PFSK-1 (cell line): ENCODE results near the gene CNTFR.

Experiments
- POLR2AphosphoS5 ChIP-seq: IDR thresholded peaks from 2 replicates; pipeline ENCODE4 v1.6.1; 2012; ENCODE audit warnings: low read depth, mild to moderate bottlenecking, control low read depth, low read length, moderate library complexity
- SIN3A ChIP-seq: IDR thresholded peaks from 2 replicates; pipeline ENCODE4 v1.6.1; 2012; ENCODE audit warnings: mild to moderate bottlenecking, low read length, moderate library complexity, borderline replicate concordance; ENCODE audit not compliant: insufficient read depth
- TAF1 ChIP-seq: IDR thresholded peaks from 2 replicates; pipeline ENCODE4 v1.6.1; 2012; ENCODE audit warnings: low read length, control low read depth, borderline replicate concordance; ENCODE audit not compliant: insufficient read depth
- TF ChIP-seq, protein P1 (sequence below), 2 experiments: IDR thresholded peaks; 2 replicates each; pipeline versions ENCODE4 v1.6.1 to v1.8.0; 2011 to 2012; ENCODE audit warnings: low read depth in 2 of 2, low read length in 2 of 2, control low read depth in 1 of 2, inconsistent platforms in 1 of 2, mild to moderate bottlenecking in 1 of 2, moderate library complexity in 1 of 2; ENCODE audit not compliant: insufficient read depth in 1 of 2

DNA sequence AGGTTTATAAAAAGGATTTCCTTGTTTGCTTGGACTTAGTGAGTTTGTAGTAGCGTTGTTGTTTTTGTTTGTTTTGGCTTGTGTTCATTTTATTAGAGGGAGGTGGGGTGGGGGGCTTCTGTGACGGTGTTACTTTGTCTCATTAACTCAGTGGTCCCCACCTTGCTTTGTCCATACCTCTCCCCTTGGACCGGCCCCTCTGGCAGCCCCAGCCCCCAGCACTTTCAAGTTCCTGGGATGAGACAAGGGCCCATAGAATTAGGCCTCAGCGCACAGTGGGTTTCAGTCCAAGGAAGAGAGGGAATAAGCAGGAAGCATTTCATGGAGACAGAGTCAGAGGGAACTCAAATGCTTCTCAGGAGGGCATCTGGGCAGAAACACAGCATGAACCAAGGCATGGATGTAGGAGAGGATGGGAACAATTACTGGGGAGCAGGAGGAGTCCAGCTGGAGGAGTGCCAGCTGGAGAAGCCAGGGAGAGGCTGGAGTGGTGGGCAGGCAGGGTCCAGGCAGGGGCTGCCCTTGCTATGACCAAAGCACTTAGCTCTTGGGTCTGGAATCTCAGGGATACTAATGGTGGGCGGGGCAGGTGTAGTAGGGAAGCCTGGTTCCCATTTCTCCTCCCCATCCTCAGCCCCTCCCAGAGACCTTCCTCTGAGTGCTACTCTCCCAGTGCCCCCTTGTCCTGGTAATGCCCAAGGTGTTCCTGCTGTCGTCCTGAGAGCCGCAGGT is 43.3 kb downstream of the CNTFR start:
- TF ChIP-seq POLR2AphosphoS5 (no peak), SIN3A (no peak), TAF1 (no peak)
- TF ChIP-seq, protein P1, sequence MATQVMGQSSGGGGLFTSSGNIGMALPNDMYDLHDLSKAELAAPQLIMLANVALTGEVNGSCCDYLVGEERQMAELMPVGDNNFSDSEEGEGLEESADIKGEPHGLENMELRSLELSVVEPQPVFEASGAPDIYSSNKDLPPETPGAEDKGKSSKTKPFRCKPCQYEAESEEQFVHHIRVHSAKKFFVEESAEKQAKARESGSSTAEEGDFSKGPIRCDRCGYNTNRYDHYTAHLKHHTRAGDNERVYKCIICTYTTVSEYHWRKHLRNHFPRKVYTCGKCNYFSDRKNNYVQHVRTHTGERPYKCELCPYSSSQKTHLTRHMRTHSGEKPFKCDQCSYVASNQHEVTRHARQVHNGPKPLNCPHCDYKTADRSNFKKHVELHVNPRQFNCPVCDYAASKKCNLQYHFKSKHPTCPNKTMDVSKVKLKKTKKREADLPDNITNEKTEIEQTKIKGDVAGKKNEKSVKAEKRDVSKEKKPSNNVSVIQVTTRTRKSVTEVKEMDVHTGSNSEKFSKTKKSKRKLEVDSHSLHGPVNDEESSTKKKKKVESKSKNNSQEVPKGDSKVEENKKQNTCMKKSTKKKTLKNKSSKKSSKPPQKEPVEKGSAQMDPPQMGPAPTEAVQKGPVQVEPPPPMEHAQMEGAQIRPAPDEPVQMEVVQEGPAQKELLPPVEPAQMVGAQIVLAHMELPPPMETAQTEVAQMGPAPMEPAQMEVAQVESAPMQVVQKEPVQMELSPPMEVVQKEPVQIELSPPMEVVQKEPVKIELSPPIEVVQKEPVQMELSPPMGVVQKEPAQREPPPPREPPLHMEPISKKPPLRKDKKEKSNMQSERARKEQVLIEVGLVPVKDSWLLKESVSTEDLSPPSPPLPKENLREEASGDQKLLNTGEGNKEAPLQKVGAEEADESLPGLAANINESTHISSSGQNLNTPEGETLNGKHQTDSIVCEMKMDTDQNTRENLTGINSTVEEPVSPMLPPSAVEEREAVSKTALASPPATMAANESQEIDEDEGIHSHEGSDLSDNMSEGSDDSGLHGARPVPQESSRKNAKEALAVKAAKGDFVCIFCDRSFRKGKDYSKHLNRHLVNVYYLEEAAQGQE (IDR thresholded peaks at IDR 0.05; ENCODE audit: insufficient read depth in 1 of 2, low read depth in 2 of 2, low read length in 2 of 2), result no peak
